SU-DHL-6 (cell line): Measurements from ENCODE around the gene TUBB2B.
A peak's percentile ranks its signal among the peaks of the same experiment; 100 is the strongest.

Source experiments
- H2AFZ ChIP-seq: fragments of 200-600 bp; sonication (generic); 2 replicates; pipeline ENCODE4 v1.6.1; 2014; ENCODE audit warnings: low read depth, mild to moderate bottlenecking, moderate library complexity, mixed read lengths, antibody characterized with exemption, low read length; ENCODE audit not compliant: severe bottlenecking
- H3F3A ChIP-seq: fragments of 200-600 bp; shearing (Covaris generic); 2 replicates; pipeline ENCODE4 v1.6.0; 2016; ENCODE audit warnings: antibody characterized with exemption, mild to moderate bottlenecking; ENCODE audit not compliant: insufficient read depth
- H3K27ac ChIP-seq: fragments of 200-600 bp; sonication (generic); 2 replicates; pipeline ENCODE4 v1.5.1; 2016; ENCODE audit warnings: low read depth, mild to moderate bottlenecking, low read length, moderate library complexity, mixed read lengths
- H3K27me3 ChIP-seq: fragments of 200-600 bp; sonication (generic), shearing (Covaris generic); 2 replicates; pipeline ENCODE4 v1.6.0; 2014; ENCODE audit warnings: mild to moderate bottlenecking, low read length
- H3K36me3 ChIP-seq: fragments of 200-600 bp; sonication (generic); 2 replicates; pipeline ENCODE4 v1.6.1; 2014; ENCODE audit warnings: mild to moderate bottlenecking, low read length, mixed read lengths
- H3K4me2 ChIP-seq: fragments of 300-600, 200-600 bp; shearing (Covaris generic), sonication (generic); 2 replicates; pipeline ENCODE4 v1.6.0; 2014; ENCODE audit warnings: low read length, low read depth, mild to moderate bottlenecking; ENCODE audit not compliant: poor library complexity, severe bottlenecking
- H3K4me3 ChIP-seq: fragments of 200-600 bp; sonication (generic); 2 replicates; pipeline ENCODE4 v1.5.1; 2014; ENCODE audit warnings: antibody characterized with exemption, low read length, mild to moderate bottlenecking, mixed read lengths; ENCODE audit not compliant: insufficient read depth, poor library complexity, severe bottlenecking
- H3K79me2 ChIP-seq: fragments of 200-600 bp; sonication (generic); 2 replicates; pipeline ENCODE4 v1.6.1; 2014; ENCODE audit warnings: mild to moderate bottlenecking, low read length, moderate library complexity; ENCODE audit not compliant: insufficient read depth
- H3K9ac ChIP-seq: fragments of 200-600 bp; sonication (generic); 2 replicates; pipeline ENCODE4 v1.7.0; 2014; ENCODE audit warnings: mild to moderate bottlenecking, low read length
- H3K9me2 ChIP-seq: fragments of 200-600 bp; sonication (generic); replicated peaks from 2 replicates; pipeline ENCODE4 v1.6.1; 2014; ENCODE audit warnings: low read length; ENCODE audit not compliant: insufficient read depth
- H3K9me3 ChIP-seq: fragments of 200-600 bp; sonication (generic); 2 replicates; pipeline ENCODE4 v1.6.1; 2014; ENCODE audit warnings: low read length, mixed read lengths; ENCODE audit not compliant: insufficient read depth
- H4K20me1 ChIP-seq: fragments of 200-600 bp; sonication (generic); 2 replicates; pipeline ENCODE4 v1.6.1; 2014; ENCODE audit warnings: low read depth, mild to moderate bottlenecking, antibody characterized with exemption, low read length, moderate library complexity, mixed read lengths
- CTCF ChIP-seq: fragments of 200-600 bp; sonication (generic); IDR thresholded peaks from one replicate; pipeline ENCODE4 v1.5.1; 2017; ENCODE audit warnings: antibody characterized with exemption, mild to moderate bottlenecking, low read length, moderate library complexity; ENCODE audit not compliant: insufficient read depth, poor library complexity, severe bottlenecking
- EZH2phosphoT487 ChIP-seq: fragments of 200-600 bp; sonication (generic), shearing (Covaris generic); conservative IDR thresholded peaks from 2 replicates; pipeline ENCODE4 v1.6.1; 2018; ENCODE audit warnings: mild to moderate bottlenecking, antibody characterized with exemption, low read length, moderate library complexity, mixed read lengths

TUBB2B gene

GRCh38 chr6:3196770-3197169, 30.7 kb downstream of the TUBB2B start:
- no peak overlapping the region for H3K27ac ChIP-seq
- no peak overlapping the region for H3K9ac ChIP-seq
- H3F3A ChIP-seq, result peaks cover 8% of the 10 kb centered on the region; the same call in 1 of the 2 replicates
- no peaks in the 10 kb centered on the region for H3K9me3 ChIP-seq
- H3K36me3 ChIP-seq, result no peaks in the 10 kb centered on the region
- no peaks in the 10 kb centered on the region for H4K20me1 ChIP-seq
- no peaks in the 10 kb centered on the region for H3K9me2 ChIP-seq
- TF ChIP-seq CTCF (no peak), EZH2phosphoT487 (no peak)
- no peaks in the 10 kb centered on the region for H3K79me2 ChIP-seq
- H3K4me3 ChIP-seq, result no peak overlapping the region
- no peak overlapping the region for H2AFZ ChIP-seq
- no peaks in the 10 kb centered on the region for H3K27me3 ChIP-seq
- no peak overlapping the region for H3K4me2 ChIP-seq

- no peaks in the 10 kb centered on the region for H3K9me2 ChIP-seq
- no peaks in the 10 kb centered on the region for H3K36me3 ChIP-seq
- no peaks in the 10 kb centered on the region for H3K79me2 ChIP-seq
- TF ChIP-seq CTCF, result no peak
- TF ChIP-seq EZH2phosphoT487, result no peak
- H4K20me1 ChIP-seq, result no peaks in the 10 kb centered on the region
- peak overlapping the region; percentile 49 for H3K9ac ChIP-seq
- no peaks in the 10 kb centered on the region for H3K27me3 ChIP-seq
- peaks cover 8% of the 10 kb centered on the region; the same call in 1 of the 2 replicates for H3F3A ChIP-seq
- peak overlapping the region; percentile 57 for H2AFZ ChIP-seq
- peak overlapping the region; percentile 36 for H3K27ac ChIP-seq
- H3K4me2 ChIP-seq, result peak overlapping the region; percentile 56
- no peaks in the 10 kb centered on the region for H3K9me3 ChIP-seq
- H3K4me3 ChIP-seq, result peak overlapping the region; percentile 43
Observed at GRCh38 chr6:3195695-3196497, 31.6 kb downstream of the TUBB2B start.

- Histone ChIP-seq H4K20me1 (no peaks in the 10 kb centered on the region), H3K9ac (peak overlapping the region; percentile 49), H3K4me3 (peak overlapping the region; percentile 43), H3K27me3 (no peaks in the 10 kb centered on the region), H3K9me2 (no peaks in the 10 kb centered on the region), H3K9me3 (no peaks in the 10 kb centered on the region), H3F3A (peaks cover 8% of the 10 kb centered on the region; the same call in 1 of the 2 replicates), H2AFZ (peak overlapping the region; percentile 57), H3K27ac (peak overlapping the region; percentile 36), H3K4me2 (peak overlapping the region; percentile 56), H3K79me2 (no peaks in the 10 kb centered on the region), H3K36me3 (no peaks in the 10 kb centered on the region)
- TF ChIP-seq EZH2phosphoT487 (no peak), CTCF (no peak)
Observed at GRCh38 chr6:3195420-3195694, 32.1 kb downstream of the TUBB2B start.
